ENCODE measurements around the gene TCN1. TPM values are rescaled to one million over a fixed set of nuclear protein-coding genes. Genes with fewer than 3 reads are reported as not detected.

TCN1 gene
- polyA plus RNA-seq, 3 donors, result not detected

DNA sequence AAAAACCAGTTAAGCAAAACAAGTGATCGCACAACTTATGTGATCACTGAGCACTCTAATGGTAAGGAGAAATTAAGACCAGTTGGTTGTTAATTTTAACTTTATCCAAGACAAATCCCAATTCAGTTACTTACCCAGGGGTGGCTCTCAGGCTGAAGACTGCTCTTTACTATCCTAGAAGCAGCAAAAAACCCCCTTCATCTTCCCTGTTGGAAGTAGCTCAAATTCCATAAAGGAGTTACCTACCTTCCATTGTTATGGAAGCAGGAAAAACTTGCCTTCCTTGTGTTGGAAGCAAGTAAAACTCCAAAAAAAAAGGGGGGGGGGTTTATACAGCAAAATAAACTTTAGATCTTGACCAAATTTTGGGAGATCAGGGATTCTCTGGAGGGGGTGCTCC, 50.5 kb downstream of the TCN1 start:
- Mint-ChIP-seq H3K4me3 (no peak overlapping the region), H3K36me3 (no peaks in the 10 kb centered on the region), H3K27ac (no peak overlapping the region), H3K4me1 (peaks cover 26% of the 10 kb centered on the region), H3K27me3 (ENCODE audit: low read depth in 3 of 3) (no peaks in the 10 kb centered on the region), H3K9me3 (peaks cover 0 to 3% (median 0%) of the 10 kb centered on the region in 7 donors)
- WGBS (ENCODE audit: insufficient coverage), result no CpG with 5 or more reads among the region's 1 CpG
- no peaks in the 10 kb centered on the region for H3K36me3 ChIP-seq (replicated peaks in 1 of 2; ENCODE audit: control insufficient read depth in 1 of 2, insufficient read depth in 2 of 2, low read length in 2 of 2)
- no peaks in the 10 kb centered on the region for H4K20me1 ChIP-seq (ENCODE audit: insufficient read depth, low read length)
- H3K27ac ChIP-seq (ENCODE audit: low read depth in 1 of 2, low read length in 2 of 2), result no peak overlapping the region
- intact Hi-C loops (cut with micrococcal nuclease), result no loop called here
- no peaks in the 10 kb centered on the region for H3K79me2 ChIP-seq (ENCODE audit: insufficient read depth, low read length)
- TF ChIP-seq, protein P1, sequence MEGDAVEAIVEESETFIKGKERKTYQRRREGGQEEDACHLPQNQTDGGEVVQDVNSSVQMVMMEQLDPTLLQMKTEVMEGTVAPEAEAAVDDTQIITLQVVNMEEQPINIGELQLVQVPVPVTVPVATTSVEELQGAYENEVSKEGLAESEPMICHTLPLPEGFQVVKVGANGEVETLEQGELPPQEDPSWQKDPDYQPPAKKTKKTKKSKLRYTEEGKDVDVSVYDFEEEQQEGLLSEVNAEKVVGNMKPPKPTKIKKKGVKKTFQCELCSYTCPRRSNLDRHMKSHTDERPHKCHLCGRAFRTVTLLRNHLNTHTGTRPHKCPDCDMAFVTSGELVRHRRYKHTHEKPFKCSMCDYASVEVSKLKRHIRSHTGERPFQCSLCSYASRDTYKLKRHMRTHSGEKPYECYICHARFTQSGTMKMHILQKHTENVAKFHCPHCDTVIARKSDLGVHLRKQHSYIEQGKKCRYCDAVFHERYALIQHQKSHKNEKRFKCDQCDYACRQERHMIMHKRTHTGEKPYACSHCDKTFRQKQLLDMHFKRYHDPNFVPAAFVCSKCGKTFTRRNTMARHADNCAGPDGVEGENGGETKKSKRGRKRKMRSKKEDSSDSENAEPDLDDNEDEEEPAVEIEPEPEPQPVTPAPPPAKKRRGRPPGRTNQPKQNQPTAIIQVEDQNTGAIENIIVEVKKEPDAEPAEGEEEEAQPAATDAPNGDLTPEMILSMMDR (IDR thresholded peaks at IDR 0.05), result no peak
- peaks cover 23 to 29% of the 10 kb centered on the region in 2 donors for H3K4me1 ChIP-seq (ENCODE audit: control insufficient read depth in 1 of 2, insufficient read depth in 2 of 2, low read length in 2 of 2)
- no peak overlapping the region for H3K4me2 ChIP-seq (replicated peaks; ENCODE audit: extremely low read depth, low read length, poor library complexity, severe bottlenecking)
- H3K4me3 ChIP-seq (replicated peaks in 1 of 3; ENCODE audit: low read depth in 2 of 3, low read length in 3 of 3), result no peak overlapping the region
- H3K9me3 ChIP-seq (replicated peaks in 1 of 2; ENCODE audit: control insufficient read depth in 1 of 2, insufficient read depth in 1 of 2, low read length in 2 of 2), result no peaks in the 10 kb centered on the region
- no peak for DNase-seq
- H3K27me3 ChIP-seq (ENCODE audit: control insufficient read depth in 2 of 2, insufficient read depth in 2 of 2, low read length in 2 of 2), result no peaks in the 10 kb centered on the region
- no peak overlapping the region for H2AFZ ChIP-seq (ENCODE audit: insufficient read depth, low read depth, low read length, poor library complexity, severe bottlenecking)
- H3K9ac ChIP-seq (ENCODE audit: insufficient read depth, low read length, poor library complexity, severe bottlenecking), result no peak overlapping the region

DNA sequence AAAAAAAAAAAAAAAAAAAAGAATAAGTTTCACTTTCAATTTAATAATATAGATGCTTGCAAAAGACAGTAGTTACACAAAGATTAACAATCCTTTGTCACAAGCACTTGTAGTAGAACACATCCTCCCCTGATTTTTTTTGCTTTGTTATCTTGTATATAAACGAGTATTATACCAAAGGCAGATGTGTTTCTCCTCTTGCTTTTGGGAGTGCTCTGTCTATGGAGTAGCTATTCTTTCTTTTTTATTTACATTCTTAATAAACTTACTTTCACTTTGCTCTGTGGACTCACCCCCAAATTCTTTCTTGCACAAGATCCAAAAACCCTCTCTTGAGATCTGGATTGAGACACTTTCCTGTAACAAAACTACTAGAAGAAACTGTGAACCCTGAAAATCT, 52.3 kb downstream of the TCN1 start:
- no peaks in the 10 kb centered on the region for H3K36me3 ChIP-seq (replicated peaks in 1 of 2; ENCODE audit: control insufficient read depth in 1 of 2, insufficient read depth in 2 of 2, low read length in 2 of 2)
- H3K4me1 ChIP-seq (ENCODE audit: control insufficient read depth in 1 of 2, insufficient read depth in 2 of 2, low read length in 2 of 2), result peaks cover 30 to 40% of the 10 kb centered on the region in 2 donors
- H3K9ac ChIP-seq (ENCODE audit: insufficient read depth, low read length, poor library complexity, severe bottlenecking), result no peak overlapping the region
- peak overlapping the region; percentile 49 to 82 for H3K4me3 Mint-ChIP-seq
- H2AFZ ChIP-seq (ENCODE audit: insufficient read depth, low read depth, low read length, poor library complexity, severe bottlenecking), result peak overlapping the region; percentile 52
- H3K9me3 ChIP-seq (replicated peaks in 1 of 2; ENCODE audit: control insufficient read depth in 1 of 2, insufficient read depth in 1 of 2, low read length in 2 of 2), result no peaks in the 10 kb centered on the region
- no peaks in the 10 kb centered on the region for H3K27me3 ChIP-seq (ENCODE audit: control insufficient read depth in 2 of 2, insufficient read depth in 2 of 2, low read length in 2 of 2)
- intact Hi-C loops (cut with micrococcal nuclease), result loop anchor here in 1 of 2 donors (5.0 kb wide), 1 partner anchor 147 kb away; the partner anchor contains the start of gene PATL1
- H3K4me3 ChIP-seq (replicated peaks in 1 of 3; ENCODE audit: low read depth in 2 of 3, low read length in 3 of 3), result peak overlapping the region; percentile 34 to 69 (median 66)
- peak overlapping the region; percentile 83 to 91 (median 89) for H3K27ac Mint-ChIP-seq
- no peaks in the 10 kb centered on the region for H3K27me3 Mint-ChIP-seq (ENCODE audit: low read depth in 3 of 3)
- TF ChIP-seq, protein P1 (IDR thresholded peaks at IDR 0.05), result no peak
- H4K20me1 ChIP-seq (ENCODE audit: insufficient read depth, low read length), result no peaks in the 10 kb centered on the region
- peaks cover 0 to 3% (median 0%) of the 10 kb centered on the region in 7 donors for H3K9me3 Mint-ChIP-seq
- no CpG with 5 or more reads among the region's 1 CpG for WGBS (ENCODE audit: insufficient coverage)
- DNase-seq, result peak; percentile 14 to 33 (median 29)
- H3K27ac ChIP-seq (ENCODE audit: low read depth in 1 of 2, low read length in 2 of 2), result peak overlapping the region; percentile 60 to 68
- peaks cover 15% of the 10 kb centered on the region for H3K79me2 ChIP-seq (ENCODE audit: insufficient read depth, low read length)
- H3K4me2 ChIP-seq (replicated peaks; ENCODE audit: extremely low read depth, low read length, poor library complexity, severe bottlenecking), result peak overlapping the region; percentile 58
- peaks cover 33% of the 10 kb centered on the region for H3K4me1 Mint-ChIP-seq
- H3K36me3 Mint-ChIP-seq, result no peaks in the 10 kb centered on the region

All from CD14-positive monocyte (primary cell).